CD8-positive, alpha-beta memory T cell (primary cell): Measurements from ENCODE around the gene SPDYE16. TPM values are rescaled to one million over a fixed set of nuclear protein-coding genes. Genes with fewer than 3 reads are reported as not detected.

Source experiments
- polyA plus RNA-seq: library from polyadenylated mRNA; unstranded; fragments of 300-500 nt; fragmentation: Illumina TruSeq; gene quantifications from one replicate; pipeline ENCODE4 v1.2.3, GENCODE V29; 2021
- total RNA-seq, 2 experiments: library from RNA; stranded (reverse); gene quantifications; one replicate each; pipeline ENCODE4 v1.2.3, GENCODE V29; 2021

Gene SPDYE16
- total and polyA plus RNA-seq, 3 experiments from 2014 or later: 0.13 to 0.42 (median 0.20) TPM

Other genes with a start within 250 kb of the SPDYE16 start
- gene HSPB1, start 240.6 kb downstream of the SPDYE16 start, total RNA-seq: 10 to 100 TPM; 80.7 to 84.1 TPM
- 74.7 TPM for gene HSPB1, start 240.6 kb downstream of the SPDYE16 start, polyA plus RNA-seq
- gene YWHAG, start 184.3 kb downstream of the SPDYE16 start, total RNA-seq: 100 to 1,000 TPM; 149 to 151 TPM
- 2.1 TPM for gene YWHAG, start 184.3 kb downstream of the SPDYE16 start, polyA plus RNA-seq
- under 1 TPM; 0.35 to 0.55 TPM for gene SSC4D, start 133.6 kb downstream of the SPDYE16 start, total RNA-seq
- gene SSC4D, start 133.6 kb downstream of the SPDYE16 start, polyA plus RNA-seq: 0.17 TPM
- 1 to 10 TPM; 1.6 TPM for gene ZP3, start 118.3 kb downstream of the SPDYE16 start, total RNA-seq
- gene ZP3, start 118.3 kb downstream of the SPDYE16 start, polyA plus RNA-seq: 2.2 TPM
- gene DTX2, start 81.6 kb downstream of the SPDYE16 start, total RNA-seq: 10 to 100 TPM; 17.9 to 23.4 TPM
- 15.7 TPM for gene DTX2, start 81.6 kb downstream of the SPDYE16 start, polyA plus RNA-seq
- under 1 TPM in 1 of 2 experiments, not detected in 1; 0.42 TPM for gene UPK3B, start 32.7 kb downstream of the SPDYE16 start, total RNA-seq
- 0.16 TPM for gene UPK3B, start 32.7 kb downstream of the SPDYE16 start, polyA plus RNA-seq
- gene POMZP3, start 84.0 kb upstream of the SPDYE16 start, total RNA-seq: 10 to 100 TPM; 19.0 to 19.2 TPM
- gene POMZP3, start 84.0 kb upstream of the SPDYE16 start, polyA plus RNA-seq: 10.6 TPM